Endothelial cell of hepatic sinusoid (primary cell): ENCODE results near the gene DNHD1.

ENCODE experiments used
- in situ Hi-C: cut with HindIII; loops from 2 replicates; pipeline ENCODE4 v1.10.0; 2017; ENCODE audit warnings: low sequenced_read_pairs

Gene DNHD1

DNA sequence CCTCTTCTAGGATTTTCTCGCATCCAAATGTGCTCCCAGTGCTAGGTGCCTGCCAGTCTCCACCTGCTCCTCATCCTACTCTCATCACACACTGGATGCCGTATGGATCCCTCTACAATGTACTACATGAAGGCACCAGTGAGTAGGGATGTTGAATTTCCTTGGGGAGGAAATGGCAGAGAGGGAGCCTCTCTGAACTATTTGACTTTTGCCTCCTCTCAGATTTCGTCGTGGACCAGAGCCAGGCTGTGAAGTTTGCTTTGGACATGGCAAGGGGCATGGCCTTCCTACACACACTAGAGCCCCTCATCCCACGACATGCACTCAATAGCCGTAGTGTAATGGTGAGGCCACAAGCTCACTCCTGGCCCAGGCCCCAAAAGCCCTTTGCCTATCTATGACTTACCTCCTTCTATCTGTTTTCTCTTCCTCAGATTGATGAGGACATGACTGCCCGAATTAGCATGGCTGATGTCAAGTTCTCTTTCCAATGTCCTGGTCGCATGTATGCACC, 112.5 kb downstream of the DNHD1 start:
- in situ Hi-C loops, result no loop called here

DNA sequence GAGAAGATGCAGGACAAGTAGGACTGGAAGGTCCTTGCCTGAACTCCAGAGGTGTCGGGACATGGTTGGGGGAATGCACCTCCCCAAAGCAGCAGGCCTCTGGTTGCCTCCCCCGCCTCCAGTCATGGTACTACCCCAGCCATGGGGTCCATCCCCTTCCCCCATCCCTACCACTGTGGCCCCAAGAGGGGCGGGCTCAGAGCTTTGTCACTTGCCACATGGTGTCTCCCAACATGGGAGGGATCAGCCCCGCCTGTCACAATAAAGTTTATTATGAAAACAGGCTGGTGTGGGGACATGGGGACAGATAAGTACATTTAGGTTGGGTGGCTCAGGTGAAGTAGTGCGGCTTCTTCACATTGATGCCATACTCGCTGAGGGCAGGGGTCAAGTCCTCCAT, 113.5 kb downstream of the DNHD1 start:
- in situ Hi-C loops, result no loop called here

DNA sequence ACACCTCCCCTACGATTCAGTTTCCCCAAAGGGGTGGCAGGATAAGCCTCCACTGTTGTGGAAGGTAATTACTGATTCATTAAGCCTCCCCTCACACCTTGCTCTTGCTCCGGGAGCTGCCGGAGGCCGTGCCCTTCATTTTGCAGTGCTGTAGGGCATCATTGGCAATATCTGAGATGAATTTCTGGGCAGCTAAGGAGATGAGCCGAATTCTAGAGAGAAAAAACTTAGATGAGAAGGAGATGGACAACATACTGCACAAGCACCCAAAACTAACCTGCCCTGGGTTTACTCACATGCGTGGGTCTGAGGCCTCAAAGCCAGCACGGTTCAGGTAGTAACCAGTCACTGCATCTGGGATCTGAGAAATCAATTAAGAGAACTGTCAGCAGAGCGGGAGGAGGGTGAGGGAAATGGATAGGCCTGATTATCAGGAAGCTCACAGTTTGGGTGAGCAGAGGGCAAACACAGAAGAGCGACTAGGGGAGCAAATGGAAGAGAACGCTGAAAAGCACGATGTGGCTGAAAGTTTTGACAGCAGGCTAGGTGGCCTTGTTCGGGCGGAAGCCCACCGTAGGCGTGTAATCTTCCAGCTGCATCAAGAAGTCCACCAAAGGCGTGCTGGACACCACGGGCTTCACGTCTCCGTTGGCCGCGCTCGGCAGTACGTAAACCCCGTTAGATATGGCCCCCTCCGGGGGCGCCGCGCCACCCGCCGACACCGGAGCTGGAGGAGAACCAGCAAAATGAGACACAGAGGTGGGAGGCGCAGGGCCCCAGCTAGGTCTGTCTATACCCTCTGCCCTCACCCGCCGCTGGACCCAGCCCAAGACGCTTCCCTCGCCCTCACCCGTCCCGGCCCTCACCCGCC, 114.2 kb downstream of the DNHD1 start:
- in situ Hi-C loops, result no loop called here

DNA sequence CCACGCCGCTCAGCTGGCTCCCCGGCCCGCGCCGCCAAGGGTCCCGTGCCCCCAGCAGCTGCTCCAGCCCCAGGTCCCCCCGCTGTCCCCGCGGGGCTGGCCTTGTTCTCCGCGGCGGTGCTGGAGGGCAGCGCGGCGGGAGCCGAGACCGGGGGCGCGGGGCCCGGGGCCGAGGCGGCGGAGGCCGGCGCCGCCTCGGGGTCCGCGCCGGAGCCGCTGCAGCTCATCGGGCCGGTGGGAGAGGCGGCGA, 114.8 kb downstream of the DNHD1 start:
- in situ Hi-C loops, result no loop called here

DNA sequence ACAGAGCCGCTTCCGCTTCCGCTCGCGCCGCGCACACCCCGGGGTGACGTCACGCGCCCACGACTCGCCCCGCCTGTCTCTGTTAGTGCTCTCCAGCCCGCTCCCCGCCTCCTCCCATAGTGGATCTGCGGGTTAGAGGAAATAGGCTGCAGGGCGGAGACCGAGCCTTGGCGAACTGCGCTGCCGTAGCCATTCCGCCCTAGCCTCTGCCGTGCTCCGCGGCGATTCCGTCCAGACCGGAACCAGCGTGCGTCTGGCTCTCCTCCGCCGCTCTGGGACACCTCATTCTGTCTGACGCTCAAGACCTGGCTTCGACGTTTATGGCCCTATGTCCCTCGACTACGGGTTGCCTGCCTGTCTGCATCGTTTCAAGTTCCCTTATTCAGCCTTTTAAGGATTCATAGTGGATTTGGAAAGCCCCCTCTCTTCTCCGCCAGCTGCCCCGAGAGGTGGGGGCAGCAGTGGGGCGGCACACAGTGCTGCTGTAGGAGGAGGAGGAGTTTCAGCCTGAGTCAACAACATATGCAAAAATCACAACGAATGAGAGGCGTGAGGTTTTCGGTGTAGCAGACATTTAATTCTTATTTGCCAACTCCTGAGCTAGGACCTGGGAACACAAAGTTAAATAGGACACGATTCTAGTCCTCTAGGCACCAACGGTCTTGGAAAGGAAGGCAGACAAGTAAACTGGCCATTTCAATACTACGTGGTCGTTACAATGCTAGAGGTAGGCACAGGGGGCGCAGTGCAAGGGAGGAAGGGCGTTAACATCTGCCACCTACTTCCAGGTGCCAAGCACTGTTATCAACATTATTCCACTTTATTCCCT, 115.3 kb downstream of the DNHD1 start, which contains the start of gene TAF10:
TAF10 (minus strand) TSS at position 4 of the 829 bp plus-strand sequence. CDS start 27 bp downstream, outside the sequence.
- in situ Hi-C loops, result no loop called here

DNA sequence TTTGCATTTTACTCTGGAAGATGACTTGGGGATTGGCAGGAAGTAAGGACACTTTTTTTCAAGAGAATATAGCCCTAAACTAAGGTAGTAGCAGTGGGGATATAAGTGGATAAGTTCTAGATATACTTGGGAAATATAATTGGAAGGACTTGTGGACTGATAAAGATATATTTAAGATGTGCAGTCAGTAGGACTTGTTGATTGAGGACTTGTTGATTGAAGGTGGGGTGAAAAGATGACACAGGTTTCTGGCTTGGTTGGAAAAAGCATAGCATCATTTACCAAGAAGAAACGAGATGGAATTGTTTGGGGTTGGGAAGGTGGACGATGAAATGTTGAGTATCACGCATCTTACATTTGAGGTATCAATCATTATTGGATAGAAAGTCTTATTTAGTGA, 116.4 kb downstream of the DNHD1 start:
- in situ Hi-C loops, result no loop called here

DNA sequence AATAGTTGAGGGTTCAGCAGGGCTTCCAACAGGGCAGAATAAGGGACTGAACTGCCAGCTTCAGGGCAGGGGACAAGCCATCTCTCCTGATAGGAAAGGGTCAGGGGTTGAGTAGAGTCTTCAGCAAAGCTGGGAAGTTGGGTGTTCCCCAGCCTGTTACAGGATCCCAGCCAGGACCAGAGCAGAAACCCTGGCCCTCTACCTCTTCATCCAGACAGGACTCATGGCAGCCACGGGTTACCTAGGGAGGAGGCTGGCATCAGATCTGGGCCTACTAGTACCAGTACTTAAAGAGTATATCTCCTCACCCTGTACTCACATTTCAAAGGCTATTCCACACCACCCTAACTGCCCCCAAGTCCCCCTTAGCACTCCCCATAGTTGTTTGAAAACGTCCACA, 117.4 kb downstream of the DNHD1 start:
- in situ Hi-C loops, result no loop called here

DNA sequence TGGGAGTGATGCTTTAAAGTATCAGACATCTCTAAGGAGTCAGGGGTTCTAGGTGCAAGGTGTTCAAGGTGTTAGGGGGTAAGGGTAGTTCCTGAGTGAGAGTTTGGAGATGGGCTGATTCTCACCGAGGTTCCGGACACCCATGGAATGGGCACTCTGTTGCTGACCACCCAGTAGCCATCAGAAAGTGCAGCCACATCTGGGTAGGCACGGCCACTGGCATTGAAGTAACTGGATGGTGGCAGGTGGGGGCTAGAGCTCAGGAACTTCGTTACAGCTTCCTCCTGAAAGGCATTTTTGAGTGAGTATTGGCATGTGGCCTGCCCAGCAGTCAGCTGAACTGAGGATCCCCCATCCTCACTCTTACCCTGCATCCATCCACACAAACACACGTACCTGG, 118.0 kb downstream of the DNHD1 start:
- in situ Hi-C loops, result loop anchor here (5.0 kb wide), 1 partner anchor 37 kb away; no protein-coding TSS in a partner anchor

DNA sequence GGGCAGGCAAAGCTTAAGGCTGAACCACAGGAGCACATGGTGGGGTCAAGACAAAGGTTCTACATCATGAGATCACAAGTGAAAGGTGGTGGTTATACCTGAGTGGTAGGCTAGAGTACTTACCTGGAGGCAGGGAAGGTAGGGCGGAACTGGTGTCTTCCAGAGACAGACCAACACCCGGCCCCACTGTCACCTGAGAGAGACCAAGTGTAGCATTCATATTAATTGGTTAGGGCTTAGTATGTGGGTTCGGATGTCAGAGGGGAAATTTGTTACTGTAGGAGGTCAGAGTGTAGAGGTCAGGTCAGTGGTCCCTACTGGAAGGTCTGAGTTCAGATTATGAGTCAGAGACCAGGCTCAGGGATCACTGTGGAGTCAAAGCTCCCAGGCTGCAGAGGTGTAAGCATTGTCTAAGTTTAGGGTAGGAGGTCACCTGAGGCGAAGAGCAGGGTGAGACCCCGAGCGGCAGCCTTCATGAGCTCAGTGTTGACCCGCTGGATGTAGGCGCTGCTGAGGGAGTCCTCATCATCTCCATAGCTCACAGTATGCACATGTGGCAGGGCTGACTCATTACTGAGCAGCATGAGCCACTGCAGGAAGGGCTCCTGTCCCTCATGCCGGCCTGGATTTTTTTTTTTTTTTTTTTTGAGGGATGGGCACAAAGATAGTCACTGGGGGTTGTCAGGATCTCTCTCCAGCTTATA, 119.0 kb downstream of the DNHD1 start:
- in situ Hi-C loops, result loop anchor here (5.0 kb wide), 1 partner anchor 36 kb away; no protein-coding TSS in a partner anchor

DNA sequence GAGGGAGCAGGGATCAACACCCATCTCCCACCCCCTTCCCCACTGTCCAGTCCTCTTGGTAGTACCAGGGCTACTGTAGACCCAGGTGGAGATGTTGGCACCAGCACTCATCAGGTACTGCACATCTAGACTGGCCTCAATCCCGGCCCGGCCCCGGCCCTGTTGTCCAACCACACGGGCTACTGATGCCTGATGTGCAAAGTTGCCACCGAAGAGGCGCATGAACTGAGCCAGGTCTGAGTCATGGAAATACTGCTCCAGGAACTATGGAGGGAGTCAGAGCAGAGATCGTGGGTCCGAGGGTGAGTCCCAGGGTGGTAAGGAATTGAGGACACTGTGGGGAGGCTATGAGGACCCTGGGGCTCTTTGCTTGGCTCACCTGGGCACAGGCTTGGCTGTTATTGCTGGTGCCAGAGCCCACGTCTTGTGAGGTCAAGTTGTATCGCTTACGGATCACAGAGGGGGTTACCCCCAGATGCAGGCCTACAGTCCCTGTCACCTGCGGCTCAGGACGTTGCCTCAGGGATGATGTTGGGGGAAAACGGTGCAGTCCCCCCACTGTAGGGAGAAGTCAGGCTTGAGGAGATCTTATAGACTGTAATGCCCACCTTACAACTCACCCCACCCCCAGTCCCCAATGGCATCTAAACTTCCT, 119.6 kb downstream of the DNHD1 start:
- in situ Hi-C loops, result loop anchor here (5.0 kb wide), 1 partner anchor 36 kb away; no protein-coding TSS in a partner anchor

DNA sequence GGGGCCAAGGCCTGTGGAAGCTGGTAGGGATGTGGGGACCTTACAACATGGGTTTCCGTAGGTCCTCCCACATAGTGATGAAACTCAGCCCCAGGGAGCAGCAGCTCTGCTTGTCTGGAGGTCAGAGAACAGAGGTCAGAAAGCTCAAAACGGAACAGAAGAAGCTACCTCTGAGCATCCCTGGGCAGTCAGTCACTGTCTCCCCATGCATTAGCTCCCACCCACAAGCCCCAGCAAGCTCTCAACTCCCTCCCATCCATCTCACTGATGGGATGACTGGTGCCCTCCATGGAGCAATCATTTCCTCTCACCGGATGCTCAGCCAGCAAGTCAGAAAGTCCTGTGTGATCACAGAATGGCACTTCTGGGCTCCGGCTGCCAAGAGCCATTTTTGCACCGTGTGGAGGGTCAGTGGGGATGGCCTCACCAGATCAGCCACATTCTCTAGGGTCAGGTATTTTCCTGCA, 120.3 kb downstream of the DNHD1 start:
- in situ Hi-C loops, result loop anchor here (5.0 kb wide), 1 partner anchor 35 kb away; no protein-coding TSS in a partner anchor

DNA sequence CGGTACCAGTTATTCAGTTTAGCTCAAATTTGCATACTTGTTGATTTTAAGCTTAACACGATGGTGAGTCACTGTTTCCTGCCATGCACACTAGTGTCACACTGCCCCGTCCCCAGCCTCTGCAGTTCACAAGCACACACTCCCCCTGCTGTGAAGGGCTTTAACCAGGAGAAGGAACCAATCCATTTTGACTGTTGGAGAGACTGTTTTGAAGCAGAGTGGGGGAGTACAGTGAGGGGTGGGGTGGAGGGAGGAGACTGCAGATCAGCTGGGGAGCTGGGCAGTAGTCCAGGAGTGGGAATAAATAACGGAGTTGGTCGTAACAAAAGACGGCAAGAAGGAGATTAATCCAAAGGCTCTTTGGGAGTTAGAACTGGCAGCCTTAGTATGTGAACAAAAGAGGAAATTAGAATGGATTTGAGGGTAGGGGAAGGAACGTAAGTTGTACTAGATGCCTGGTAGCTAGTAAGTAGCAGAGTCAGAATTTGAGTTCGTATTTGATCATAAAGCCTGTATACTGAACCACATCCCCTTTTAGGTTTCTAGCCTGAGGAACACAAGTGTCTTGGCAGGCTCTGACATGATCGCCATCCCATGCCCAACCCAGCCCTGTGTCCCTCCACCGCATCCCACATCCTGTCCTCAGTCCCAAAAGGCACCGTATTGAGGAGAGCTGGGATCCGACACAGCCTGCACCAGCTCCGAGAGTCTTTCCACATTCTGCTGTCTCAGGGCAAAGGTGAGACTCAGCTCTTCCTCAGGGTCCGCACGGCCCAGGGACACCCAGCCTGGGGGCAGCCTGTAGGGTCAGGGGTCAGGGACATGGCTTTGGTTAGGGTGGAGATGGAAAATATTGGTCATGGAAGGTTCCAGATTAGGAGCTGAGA, 121.3 kb downstream of the DNHD1 start:
- in situ Hi-C loops, result loop anchor here (5.0 kb wide), 1 partner anchor 34 kb away; no protein-coding TSS in a partner anchor

DNA sequence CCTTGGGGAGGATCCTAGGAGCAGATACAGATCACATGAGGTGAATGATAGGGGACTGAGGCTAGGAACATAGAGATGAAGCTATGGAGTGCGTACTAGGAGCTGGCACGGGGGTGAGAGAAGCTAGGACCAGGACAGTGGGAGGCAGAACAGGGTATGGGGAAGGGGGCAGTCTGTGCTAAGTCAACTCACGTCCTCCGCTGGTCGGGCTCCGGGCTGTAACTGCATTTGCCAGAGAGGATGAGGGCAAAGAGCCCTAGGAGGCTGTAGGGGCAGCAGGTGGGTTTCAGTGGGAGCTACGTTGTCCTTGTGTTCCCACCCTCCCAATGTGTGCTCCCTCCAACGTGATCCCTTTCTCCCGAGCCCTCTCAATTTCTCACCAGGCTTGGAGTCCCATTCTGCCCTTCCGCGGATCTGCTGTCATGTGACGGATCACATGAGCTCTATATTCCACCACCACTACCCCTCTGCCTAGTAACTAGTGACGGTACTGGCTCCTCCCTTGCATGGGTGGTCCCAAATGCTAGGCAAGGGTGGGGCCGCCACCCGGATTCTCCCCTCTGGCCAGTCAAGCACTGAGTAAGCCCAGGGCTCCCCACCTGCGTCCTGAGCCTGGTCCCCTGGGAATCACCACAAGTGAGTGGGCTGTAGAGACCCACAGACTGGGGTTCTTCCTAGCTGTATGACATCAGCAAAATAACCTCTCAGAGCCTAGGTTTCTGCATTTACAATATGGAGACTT, 122.1 kb downstream of the DNHD1 start, which contains the start of gene TPP1:
TPP1 (minus strand) TSS at position 419 of the 742 bp plus-strand sequence; CDS start at position 397, 22 bp downstream.
- in situ Hi-C loops, result loop anchor here (5.0 kb wide), 1 partner anchor 33 kb away; no protein-coding TSS in a partner anchor

DNA sequence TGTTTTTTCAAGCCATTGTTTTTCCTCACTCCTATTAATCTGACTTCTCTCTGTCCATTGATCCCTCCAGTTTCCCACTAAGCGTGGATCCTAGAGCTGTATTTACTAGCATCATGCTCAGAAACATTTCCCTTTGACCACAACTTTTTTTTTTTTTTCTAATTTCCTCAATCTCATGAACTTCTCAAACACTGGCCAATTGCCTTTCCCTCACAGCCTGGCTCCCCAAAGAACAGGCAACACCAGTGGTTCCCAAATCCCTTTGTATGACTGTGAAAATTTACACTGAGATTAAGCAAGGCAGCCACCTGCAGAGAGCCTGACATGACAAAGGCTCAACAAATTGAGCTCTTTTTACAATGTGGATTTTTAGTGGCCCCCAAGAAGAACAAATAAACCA, 123.6 kb downstream of the DNHD1 start:
- in situ Hi-C loops, result no loop called here
